Mucosa of gallbladder (tissue), 1 donor: ENCODE results near the gene HDHD2. TPM values are rescaled to one million over a fixed set of nuclear protein-coding genes. Genes with fewer than 3 reads are reported as not detected.

Source experiments
- DNase-seq: peaks from one replicate; pipeline ENCODE4 v3.0.0-alpha.2; 2020; ENCODE audit warnings: low spot score
- total RNA-seq: library from RNA; stranded (reverse); gene quantifications from one replicate; pipeline ENCODE4 v1.2.1, GENCODE V29; 2021
- donor health status: DM: no; HTN: no; CAD: no.

The HDHD2 gene
- total RNA-seq, 1 donor from 2014 or later: 36.9 TPM

- DNase-seq: no peak
These were observed 4.1 kb downstream of the HDHD2 start for GRCh38 chr18:47146206-47146605.

GRCh38 chr18:47143899-47144485 lies 6.3 kb downstream of the HDHD2 start:
- no peak for DNase-seq

- DNase-seq: no peak
These were observed 7.1 kb downstream of the HDHD2 start for GRCh38 chr18:47143153-47143552.

DNA sequence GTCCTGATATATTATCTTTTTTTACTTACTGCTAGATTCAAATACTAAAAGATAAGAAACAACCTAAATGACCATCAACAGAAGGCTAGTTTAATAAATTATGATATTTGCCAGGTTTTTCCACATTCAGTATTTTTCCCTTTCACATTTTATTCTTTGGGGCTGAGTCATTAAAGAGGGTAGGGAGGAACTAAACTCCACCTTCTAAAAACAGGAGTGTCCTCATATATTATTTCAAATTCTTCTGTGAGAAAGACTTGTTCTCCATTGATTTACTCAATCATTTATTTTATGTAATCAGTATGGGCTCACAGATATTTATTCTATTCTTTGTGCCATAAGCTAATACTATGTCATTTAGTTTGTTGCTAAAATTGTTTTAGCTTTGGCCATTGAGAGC lies 9.0 kb downstream of the HDHD2 start:
- no peak for DNase-seq

GRCh38 chr18:47121146-47121545 lies 29.2 kb downstream of the HDHD2 start:
- no peak for DNase-seq

- DNase-seq: no peak
These were observed 29.9 kb downstream of the HDHD2 start for GRCh38 chr18:47120428-47120827.

DNA sequence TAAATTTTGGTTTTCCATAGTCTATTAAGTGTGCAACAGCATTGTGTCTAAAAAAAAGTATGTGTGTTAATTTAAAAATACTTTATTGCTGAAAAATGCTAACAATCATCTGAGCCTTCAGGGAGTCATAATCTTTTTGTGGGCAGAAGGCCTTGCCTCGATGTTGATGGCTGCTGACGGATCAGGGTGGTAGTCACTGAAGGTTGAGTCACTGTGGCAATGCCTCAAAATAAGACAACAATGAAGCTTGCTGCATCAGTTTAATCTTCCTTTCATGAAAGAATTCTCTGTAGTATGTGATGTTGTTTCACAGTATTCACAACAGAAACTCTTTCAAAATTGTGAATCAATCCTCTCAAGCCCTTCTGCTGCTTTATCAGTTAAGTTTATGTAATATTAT lies 31.3 kb downstream of the HDHD2 start:
- DNase-seq: no peak

DNA sequence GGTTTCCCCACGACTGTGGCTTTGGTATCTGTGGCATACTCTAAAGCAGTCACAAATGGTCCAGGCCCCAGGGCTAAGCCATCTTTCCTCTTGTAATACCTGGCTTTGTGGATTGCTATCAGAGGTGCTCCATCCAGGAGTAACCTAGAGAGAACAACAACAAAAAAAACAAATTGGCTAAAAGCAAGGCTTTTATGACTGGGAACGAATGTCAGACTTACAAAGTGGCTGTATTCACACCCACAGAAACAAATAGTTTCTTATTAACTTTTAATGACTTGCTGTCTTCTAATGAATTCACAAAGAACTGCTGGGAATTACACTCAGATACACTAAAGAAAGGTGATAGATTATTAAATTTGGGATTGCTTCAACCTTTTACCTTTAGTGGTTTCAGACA lies 35.1 kb downstream of the HDHD2 start:
- no peak for DNase-seq

DNA sequence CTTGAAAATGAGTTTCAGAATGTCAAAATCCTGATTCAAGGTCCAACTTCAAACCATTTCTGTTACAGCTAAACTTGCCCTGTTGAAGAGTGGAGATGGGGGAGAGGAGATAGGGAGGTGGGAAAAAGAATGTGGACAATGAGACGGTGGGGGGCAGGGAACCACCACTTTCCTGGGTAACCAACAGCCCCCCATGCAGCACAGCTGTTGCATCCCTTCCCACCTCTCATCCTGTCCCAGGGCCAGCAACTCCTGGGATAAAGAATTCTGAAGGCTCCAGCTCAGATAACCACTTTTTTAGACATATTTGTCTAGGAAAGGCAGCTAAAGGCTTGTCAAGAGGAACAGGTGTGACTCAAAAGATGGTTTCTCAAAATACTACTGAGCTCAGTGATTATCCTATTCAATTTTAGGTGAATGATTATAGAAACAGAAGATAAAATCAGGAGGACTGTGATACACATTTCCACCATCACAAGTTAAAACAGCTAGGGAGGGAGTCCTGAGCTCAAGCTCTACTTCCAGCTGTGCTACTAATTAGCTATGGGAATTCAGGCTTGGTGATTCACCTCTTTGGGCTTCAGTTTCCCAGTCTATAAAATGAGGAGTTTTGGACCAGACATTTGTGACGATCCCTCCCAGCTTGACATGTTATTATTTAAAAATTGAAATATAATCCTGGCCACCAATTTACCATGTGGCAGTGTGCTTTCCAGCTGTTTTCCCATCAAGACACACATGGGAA lies 36.3 kb downstream of the HDHD2 start:
- DNase-seq: no peak

GRCh38 chr18:47110492-47111274 lies 39.6 kb downstream of the HDHD2 start:
- no peak for DNase-seq

GRCh38 chr18:47109720-47110119 lies 40.6 kb downstream of the HDHD2 start:
- no peak for DNase-seq

- DNase-seq: no peak
These were observed 41.3 kb downstream of the HDHD2 start for GRCh38 chr18:47108998-47109405.

DNA sequence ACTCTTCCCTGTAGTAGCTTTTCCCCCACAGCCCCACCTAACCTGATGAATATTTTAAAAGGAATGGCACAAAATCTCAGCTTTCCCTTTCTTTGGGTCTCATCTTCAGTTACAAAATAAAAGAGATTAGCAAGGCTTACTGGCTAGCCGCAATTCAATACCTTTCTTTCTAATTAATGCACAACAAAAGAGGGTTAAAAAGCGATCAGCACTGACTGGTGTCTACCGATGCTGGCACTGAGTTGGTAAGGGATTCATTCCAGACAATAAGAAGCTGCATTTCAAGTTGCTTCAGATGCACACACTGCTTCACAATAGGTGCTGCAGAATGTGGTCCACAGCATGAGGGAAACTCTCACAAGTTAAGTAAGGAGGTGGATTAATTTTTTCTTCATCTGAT lies 41.9 kb downstream of the HDHD2 start:
- no peak for DNase-seq

DNA sequence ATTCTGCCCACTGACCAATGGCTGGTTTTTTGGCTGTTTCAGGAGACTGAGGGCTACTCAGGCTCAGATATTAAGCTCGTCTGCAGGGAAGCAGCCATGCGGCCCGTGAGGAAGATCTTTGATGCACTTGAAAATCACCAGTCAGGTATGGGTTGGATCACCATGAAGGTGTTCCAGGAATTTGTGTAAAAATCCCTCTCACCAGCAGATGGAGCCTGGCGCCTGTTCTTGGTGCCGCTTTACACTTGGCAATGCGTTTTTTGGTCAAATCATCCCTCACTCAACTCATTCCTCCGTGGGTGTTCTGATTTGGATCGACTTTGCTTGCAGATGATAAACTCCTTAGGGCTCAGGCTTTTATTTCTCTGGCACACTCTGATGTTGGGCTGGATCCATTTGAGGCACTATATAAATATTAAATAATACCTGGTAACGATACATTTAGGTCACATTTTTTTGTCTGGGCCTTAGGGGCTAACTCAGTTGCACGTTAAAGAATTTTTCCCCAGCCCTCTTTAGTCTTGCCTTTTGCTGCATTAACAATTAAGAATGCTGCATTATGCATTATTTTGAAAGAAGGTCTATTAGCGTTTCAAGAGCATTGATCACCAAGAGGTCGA lies 50.0 kb downstream of the HDHD2 start:
- DNase-seq: peak; percentile 56

- no peak for DNase-seq
These were observed 54.5 kb downstream of the HDHD2 start for GRCh38 chr18:47095810-47096209.

DNA sequence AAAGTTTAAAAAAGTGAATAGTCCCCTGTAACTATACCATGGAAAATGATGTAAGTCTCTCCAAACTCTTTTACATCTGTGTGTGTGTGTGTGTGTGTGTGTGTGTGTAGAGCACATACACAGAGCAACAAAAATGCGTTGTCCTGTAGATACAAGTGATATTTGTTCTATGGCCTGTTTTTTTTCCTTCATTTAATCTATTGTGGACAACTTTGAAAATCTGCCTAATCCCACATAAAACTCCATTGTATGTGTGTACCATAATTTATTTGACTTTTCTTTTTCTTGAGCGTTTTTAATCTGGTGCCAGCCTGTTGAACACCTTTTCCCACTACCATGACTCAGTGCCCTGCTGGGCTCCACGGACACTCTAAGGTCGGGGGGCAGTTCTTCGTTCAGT lies 62.6 kb downstream of the HDHD2 start:
- no peak for DNase-seq

GRCh38 chr18:47081578-47081977 lies 68.7 kb downstream of the HDHD2 start:
- DNase-seq: no peak

GRCh38 chr18:47080872-47081271 lies 69.4 kb downstream of the HDHD2 start:
- DNase-seq: no peak

GRCh38 chr18:47077111-47077510 lies 73.2 kb downstream of the HDHD2 start:
- DNase-seq: no peak

- DNase-seq: no peak
These were observed 75.0 kb downstream of the HDHD2 start for GRCh38 chr18:47075098-47075883.

DNA sequence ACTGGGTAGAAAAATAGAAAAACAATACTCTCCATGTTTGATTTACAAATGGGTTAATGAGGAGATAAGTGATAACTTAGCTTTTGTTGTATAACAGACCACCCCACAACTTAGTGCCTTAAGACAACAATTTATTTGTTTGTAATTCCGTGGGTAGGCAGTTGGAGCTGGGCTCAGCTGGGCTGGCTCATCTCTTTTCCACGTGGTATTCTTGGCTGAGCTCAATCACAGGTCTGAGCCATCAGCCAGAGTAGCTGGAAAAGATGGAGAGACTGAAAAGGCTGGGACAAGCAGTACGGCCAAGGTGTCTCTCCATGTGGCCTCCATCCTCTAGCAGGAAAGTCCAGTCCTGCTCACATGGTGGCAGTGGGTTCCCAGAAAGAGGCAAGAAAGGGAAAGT lies 82.7 kb downstream of the HDHD2 start:
- no peak for DNase-seq

DNA sequence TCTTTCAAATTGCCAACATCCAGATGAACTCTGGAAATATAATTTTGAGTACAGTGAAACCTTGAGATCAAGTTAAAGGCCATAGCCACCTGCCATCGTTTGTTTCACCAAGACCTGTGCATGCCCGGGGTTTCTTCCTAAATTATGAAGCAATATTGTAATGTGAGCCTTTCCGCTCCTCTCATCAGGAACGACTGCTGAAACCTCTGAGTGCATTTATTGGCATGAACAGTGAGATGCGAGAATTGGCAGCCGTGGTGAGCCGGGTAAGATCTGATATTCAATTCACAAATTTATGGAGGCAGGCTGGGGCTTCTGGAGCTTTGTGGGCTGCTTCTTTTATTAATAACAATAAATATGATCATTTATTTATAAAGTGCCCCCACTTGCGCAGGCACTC lies 87.2 kb downstream of the HDHD2 start:
- DNase-seq: no peak
